ENCODE results near the gene SMAD4. TPM values are rescaled to one million over a fixed set of nuclear protein-coding genes. Genes with fewer than 3 reads are reported as not detected.
A peak's percentile ranks its signal among the peaks of the same experiment; 100 is the strongest.

The SMAD4 gene
- total RNA-seq, 1 experiment from 2014 or later: 61.3 TPM

- in situ Hi-C loops (cut with HindIII; ENCODE audit: low pct_unique_long_range_greater_than_20kb, low sequenced_read_pairs): no loop called here
- CTCF ChIA-PET: no interaction called here
Observed at GRCh38 chr18:51049137-51049536, 19.1 kb downstream of the SMAD4 start.

GRCh38 chr18:51051105-51051712 is 21.2 kb downstream of the SMAD4 start:
- Histone ChIP-seq H3K36me3 (ENCODE audit: control insufficient read depth, insufficient read depth, low read length) (no peaks in the 10 kb centered on the region; the same call in 1 of the 2 replicates), H3K27ac (ENCODE audit: low read length) (no peak overlapping the region), H3K4me1 (ENCODE audit: control insufficient read depth, insufficient read depth, low read length) (no peaks in the 10 kb centered on the region), H3K4me3 (ENCODE audit: low read depth in 2 of 2, low read length in 2 of 2) (no peak overlapping the region), H3K9me3 (ENCODE audit: control insufficient read depth, insufficient read depth, low read depth, low read length) (no peaks in the 10 kb centered on the region), H3K27me3 (ENCODE audit: control insufficient read depth, insufficient read depth, low read length) (no peaks in the 10 kb centered on the region)
- no peak for DNase-seq (ENCODE audit: low read depth, low spot score)
- in situ Hi-C loops (cut with HindIII; ENCODE audit: low pct_unique_long_range_greater_than_20kb, low sequenced_read_pairs) (no loop called here), intact Hi-C loops (cut with micrococcal nuclease; ENCODE audit: unreplicated experiment) (loop anchor here (2.0 kb wide), 1 partner anchor 230 kb away; the partner anchor contains the start of gene MRO)
- no TSS peak for BruUV-seq (replicated peaks)
- ChIA-PET POLR2A (no interaction called here), CTCF (interaction anchor here (0.7 to 0.9 kb wide), 2 partner anchors 9 to 58 kb away, joined by 3 to 5 read pairs; no protein-coding TSS in a partner anchor)
- TF ChIP-seq TCF7L2 (IDR thresholded peaks at IDR 0.05; ENCODE audit: low read depth, low read length): no peak
- peak; percentile 71 for TF ChIP-seq CTCF (IDR thresholded peaks at IDR 0.05)
- ATAC-seq: peak; percentile 88

More at GRCh38 chr18:51049137-51049536, 19.1 kb downstream of the SMAD4 start:
- no peak for DNase-seq (ENCODE audit: low read depth, low spot score)
- Histone ChIP-seq H3K27me3 (ENCODE audit: control insufficient read depth, insufficient read depth, low read length) (no peaks in the 10 kb centered on the region), H3K9me3 (ENCODE audit: control insufficient read depth, insufficient read depth, low read depth, low read length) (no peaks in the 10 kb centered on the region), H3K27ac (ENCODE audit: low read length) (no peak overlapping the region), H3K4me3 (ENCODE audit: low read depth in 2 of 2, low read length in 2 of 2) (no peak overlapping the region), H3K4me1 (ENCODE audit: control insufficient read depth, insufficient read depth, low read length) (peaks cover 7% of the 10 kb centered on the region; the same call in 1 of the 2 replicates), H3K36me3 (ENCODE audit: control insufficient read depth, insufficient read depth, low read length) (no peaks in the 10 kb centered on the region; the same call in 1 of the 2 replicates)
- TF ChIP-seq SIN3A (IDR thresholded peaks at IDR 0.05; ENCODE audit: borderline replicate concordance, insufficient read depth, low read depth, low read length) (no peak), REST (IDR thresholded peaks at IDR 0.05; ENCODE audit: insufficient read depth in 1 of 2, low read depth in 2 of 2, low read length in 1 of 2) (no peak), TCF7L2 (IDR thresholded peaks at IDR 0.05; ENCODE audit: low read depth, low read length) (no peak)
- intact Hi-C loops (cut with micrococcal nuclease; ENCODE audit: unreplicated experiment): no loop called here
- no TSS peak for BruUV-seq (replicated peaks)
- no peak for ATAC-seq
- POLR2A ChIA-PET: no interaction called here

- ChIA-PET CTCF (no interaction called here), POLR2A (no interaction called here)
Observed at GRCh38 chr18:51053814-51054213, 23.8 kb downstream of the SMAD4 start.

More at GRCh38 chr18:51053814-51054213, 23.8 kb downstream of the SMAD4 start:
- H3K27me3 ChIP-seq (ENCODE audit: control insufficient read depth, insufficient read depth, low read length): no peaks in the 10 kb centered on the region
- no peak for ATAC-seq
- no TSS peak for BruUV-seq (replicated peaks)
- TF ChIP-seq SIN3A (IDR thresholded peaks at IDR 0.05; ENCODE audit: borderline replicate concordance, insufficient read depth, low read depth, low read length): no peak
- TF ChIP-seq TCF7L2 (IDR thresholded peaks at IDR 0.05; ENCODE audit: low read depth, low read length): no peak
- no peak for TF ChIP-seq CTCF (IDR thresholded peaks at IDR 0.05)
- no peak for TF ChIP-seq POLR2AphosphoS5 (IDR thresholded peaks at IDR 0.05; ENCODE audit: low read depth, low read length)
- no peak for TF ChIP-seq REST (IDR thresholded peaks at IDR 0.05; ENCODE audit: insufficient read depth in 1 of 2, low read depth in 2 of 2, low read length in 1 of 2)
- no peaks in the 10 kb centered on the region for H3K9me3 ChIP-seq (ENCODE audit: control insufficient read depth, insufficient read depth, low read depth, low read length)
- H3K4me1 ChIP-seq (ENCODE audit: control insufficient read depth, insufficient read depth, low read length): no peaks in the 10 kb centered on the region
- peaks cover 2% of the 10 kb centered on the region for H3K36me3 ChIP-seq (ENCODE audit: control insufficient read depth, insufficient read depth, low read length)
- in situ Hi-C loops (cut with HindIII; ENCODE audit: low pct_unique_long_range_greater_than_20kb, low sequenced_read_pairs) (no loop called here), intact Hi-C loops (cut with micrococcal nuclease; ENCODE audit: unreplicated experiment) (no loop called here)
- no peak overlapping the region for H3K4me3 ChIP-seq (ENCODE audit: low read depth in 2 of 2, low read length in 2 of 2)
- no peak overlapping the region for H3K27ac ChIP-seq (ENCODE audit: low read length)
- no peak for DNase-seq (ENCODE audit: low read depth, low spot score)
